Chondrocyte (in vitro differentiated cells): ENCODE measurements around the gene DUSP14. TPM values are rescaled to one million over a fixed set of nuclear protein-coding genes. Genes with fewer than 3 reads are reported as not detected.

Source experiments
- DNase-seq: peaks from one replicate; pipeline ENCODE4 v3.0.0; 2021; ENCODE audit warnings: mixed read lengths, low spot score
- H3K27ac Mint-ChIP-seq: one replicate; pipeline ENCODE4 v1.8.0; 2021; ENCODE audit warnings: mild to moderate bottlenecking, moderate library complexity, mixed read lengths; ENCODE audit not compliant: unreplicated experiment
- H3K27me3 Mint-ChIP-seq: 2 replicates; pipeline ENCODE4 v1.8.0; 2021; ENCODE audit warnings: low read depth, mixed read lengths
- H3K36me3 Mint-ChIP-seq: 2 replicates; pipeline ENCODE4 v1.8.0; 2021; ENCODE audit warnings: low read depth, mixed read lengths
- H3K4me1 Mint-ChIP-seq: 2 replicates; pipeline ENCODE4 v1.8.0; 2021; ENCODE audit warnings: low read depth, mild to moderate bottlenecking, mixed read lengths
- H3K4me3 Mint-ChIP-seq: one replicate; pipeline ENCODE4 v1.8.0; 2021; ENCODE audit warnings: mild to moderate bottlenecking, moderate library complexity, mixed read lengths; ENCODE audit not compliant: unreplicated experiment
- H3K9me3 Mint-ChIP-seq: 2 replicates; pipeline ENCODE4 v1.8.0; 2021; ENCODE audit warnings: low read depth, mixed read lengths
- CTCF ChIP-seq: fragments of 200-600 bp; sonication (generic); IDR thresholded peaks from 2 replicates; pipeline ENCODE4 v1.5.0; 2021; ENCODE audit warnings: antibody characterized with exemption, mild to moderate bottlenecking, moderate library complexity
- total RNA-seq: library from RNA; stranded (reverse); gene quantifications from 3 replicates; pipeline ENCODE4 v1.2.1, GENCODE V29; 2021

DUSP14 gene
- total RNA-seq, 1 donor from 2014 or later: 37.3 TPM

- DNase-seq: no peak
- H3K4me1 Mint-ChIP-seq: peaks cover 4% of the 10 kb centered on the region
- H3K27me3 Mint-ChIP-seq: no peaks in the 10 kb centered on the region
- H3K36me3 Mint-ChIP-seq: no peaks in the 10 kb centered on the region
- no peak for TF ChIP-seq CTCF
- no peak overlapping the region for H3K27ac Mint-ChIP-seq
- H3K4me3 Mint-ChIP-seq: no peak overlapping the region
- no peaks in the 10 kb centered on the region for H3K9me3 Mint-ChIP-seq
Measured at GRCh38 chr17:37500378-37500777, 10.7 kb downstream of the DUSP14 start.

GRCh38 chr17:37502009-37502936 lies 12.6 kb downstream of the DUSP14 start:
- no peak for DNase-seq
- Mint-ChIP-seq H3K4me3 (no peak overlapping the region), H3K27ac (no peak overlapping the region), H3K4me1 (peaks cover 10% of the 10 kb centered on the region), H3K27me3 (no peaks in the 10 kb centered on the region), H3K9me3 (no peaks in the 10 kb centered on the region), H3K36me3 (no peaks in the 10 kb centered on the region)
- no peak for TF ChIP-seq CTCF

GRCh38 chr17:37503148-37503547 lies 13.5 kb downstream of the DUSP14 start:
- H3K9me3 Mint-ChIP-seq: no peaks in the 10 kb centered on the region
- no peaks in the 10 kb centered on the region for H3K36me3 Mint-ChIP-seq
- H3K4me1 Mint-ChIP-seq: peaks cover 10% of the 10 kb centered on the region
- peak overlapping the region; percentile 22 for H3K27ac Mint-ChIP-seq
- no peaks in the 10 kb centered on the region for H3K27me3 Mint-ChIP-seq
- DNase-seq: no peak
- TF ChIP-seq CTCF: no peak
- no peak overlapping the region for H3K4me3 Mint-ChIP-seq

- DNase-seq: no peak
- Mint-ChIP-seq H3K36me3 (no peaks in the 10 kb centered on the region), H3K27ac (no peak overlapping the region), H3K27me3 (no peaks in the 10 kb centered on the region), H3K9me3 (no peaks in the 10 kb centered on the region), H3K4me3 (no peak overlapping the region), H3K4me1 (peaks cover 10% of the 10 kb centered on the region)
- TF ChIP-seq CTCF: no peak
Measured at GRCh38 chr17:37505333-37505732, 15.6 kb downstream of the DUSP14 start.

GRCh38 chr17:37506678-37507077 lies 17.0 kb downstream of the DUSP14 start:
- TF ChIP-seq CTCF: peak; percentile 70
- Mint-ChIP-seq H3K27ac (no peak overlapping the region), H3K4me3 (no peak overlapping the region), H3K9me3 (no peaks in the 10 kb centered on the region), H3K36me3 (peaks cover 4% of the 10 kb centered on the region), H3K4me1 (peaks cover 8% of the 10 kb centered on the region), H3K27me3 (no peaks in the 10 kb centered on the region)
- DNase-seq: no peak
